ENCODE measurements around the gene LARGE1. TPM values are rescaled to one million over a fixed set of nuclear protein-coding genes. Genes with fewer than 3 reads are reported as not detected.

Gene LARGE1
- total RNA-seq, 1 experiment from 2014 or later, result 5.2 TPM

DNA sequence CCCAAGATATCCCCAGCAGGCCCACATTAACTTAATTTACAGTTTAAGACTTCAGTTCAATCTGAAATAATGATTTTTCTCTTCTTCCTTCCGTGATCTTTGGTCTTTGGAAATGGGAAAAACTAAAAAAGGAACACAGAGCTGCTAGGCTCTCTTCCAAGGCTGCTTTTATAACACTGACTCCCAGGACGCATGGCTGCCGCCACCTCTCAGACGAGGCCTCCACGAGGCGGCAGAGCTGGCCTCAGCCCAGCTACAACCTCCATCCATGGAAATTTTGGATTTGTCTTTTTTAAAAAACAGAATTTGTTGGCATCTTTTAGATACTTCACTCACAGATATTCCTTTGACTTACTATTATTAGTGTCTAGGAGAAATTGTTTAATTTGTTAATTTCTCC, 476.6 kb downstream of the LARGE1 start:
- intact Hi-C loops (cut with micrococcal nuclease), result no loop called here
- H3K27ac Mint-ChIP-seq (ENCODE audit: low read depth, unreplicated experiment), result no peak overlapping the region
- CTCF ChIA-PET, result no interaction called here
- H3K4me1 Mint-ChIP-seq (ENCODE audit: insufficient read depth, unreplicated experiment), result peaks cover 16% of the 10 kb centered on the region
- no peaks in the 10 kb centered on the region for H3K36me3 Mint-ChIP-seq (ENCODE audit: insufficient read depth, unreplicated experiment)
- POLR2A ChIA-PET, result no interaction called here
- TF ChIP-seq, protein P1, sequence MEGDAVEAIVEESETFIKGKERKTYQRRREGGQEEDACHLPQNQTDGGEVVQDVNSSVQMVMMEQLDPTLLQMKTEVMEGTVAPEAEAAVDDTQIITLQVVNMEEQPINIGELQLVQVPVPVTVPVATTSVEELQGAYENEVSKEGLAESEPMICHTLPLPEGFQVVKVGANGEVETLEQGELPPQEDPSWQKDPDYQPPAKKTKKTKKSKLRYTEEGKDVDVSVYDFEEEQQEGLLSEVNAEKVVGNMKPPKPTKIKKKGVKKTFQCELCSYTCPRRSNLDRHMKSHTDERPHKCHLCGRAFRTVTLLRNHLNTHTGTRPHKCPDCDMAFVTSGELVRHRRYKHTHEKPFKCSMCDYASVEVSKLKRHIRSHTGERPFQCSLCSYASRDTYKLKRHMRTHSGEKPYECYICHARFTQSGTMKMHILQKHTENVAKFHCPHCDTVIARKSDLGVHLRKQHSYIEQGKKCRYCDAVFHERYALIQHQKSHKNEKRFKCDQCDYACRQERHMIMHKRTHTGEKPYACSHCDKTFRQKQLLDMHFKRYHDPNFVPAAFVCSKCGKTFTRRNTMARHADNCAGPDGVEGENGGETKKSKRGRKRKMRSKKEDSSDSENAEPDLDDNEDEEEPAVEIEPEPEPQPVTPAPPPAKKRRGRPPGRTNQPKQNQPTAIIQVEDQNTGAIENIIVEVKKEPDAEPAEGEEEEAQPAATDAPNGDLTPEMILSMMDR (IDR thresholded peaks at IDR 0.05; ENCODE audit: unreplicated experiment), result no peak
- no peaks in the 10 kb centered on the region for H3K27me3 Mint-ChIP-seq (ENCODE audit: insufficient read depth, unreplicated experiment)
- BruUV-seq (replicated peaks), result no TSS peak
- no peak overlapping the region for H3K4me3 Mint-ChIP-seq (ENCODE audit: unreplicated experiment)
- H3K9me3 Mint-ChIP-seq (ENCODE audit: unreplicated experiment), result no peaks in the 10 kb centered on the region
- DNase-seq (ENCODE audit: unreplicated experiment), result no peak

DNA sequence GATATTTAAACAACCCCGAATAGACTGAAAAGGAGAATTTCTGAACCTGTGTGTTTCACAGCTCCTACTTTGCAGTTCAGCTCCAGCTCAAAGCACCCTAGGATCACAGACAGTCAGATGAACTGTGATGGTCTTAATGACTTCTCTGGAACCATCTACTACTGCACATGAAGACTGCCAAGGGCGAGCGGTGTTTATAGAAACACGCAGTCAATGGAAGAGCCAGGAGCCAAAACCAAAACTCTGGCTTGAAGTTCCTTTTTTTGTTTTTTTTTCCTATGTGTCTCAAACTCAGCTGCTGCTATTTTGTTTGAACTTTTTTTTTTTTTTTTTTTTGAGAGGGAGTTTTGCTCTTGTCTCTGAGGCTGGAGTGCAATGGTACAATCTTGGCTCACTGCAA, 479.5 kb downstream of the LARGE1 start:
- TF ChIP-seq, protein P1 (IDR thresholded peaks at IDR 0.05; ENCODE audit: unreplicated experiment), result no peak
- BruUV-seq (replicated peaks), result no TSS peak
- Mint-ChIP-seq H3K27me3 (ENCODE audit: insufficient read depth, unreplicated experiment) (no peaks in the 10 kb centered on the region), H3K4me3 (ENCODE audit: unreplicated experiment) (no peak overlapping the region), H3K36me3 (ENCODE audit: insufficient read depth, unreplicated experiment) (no peaks in the 10 kb centered on the region), H3K4me1 (ENCODE audit: insufficient read depth, unreplicated experiment) (peaks cover 30% of the 10 kb centered on the region), H3K27ac (ENCODE audit: low read depth, unreplicated experiment) (no peak overlapping the region), H3K9me3 (ENCODE audit: unreplicated experiment) (no peaks in the 10 kb centered on the region)
- DNase-seq (ENCODE audit: unreplicated experiment), result no peak
- intact Hi-C loops (cut with micrococcal nuclease), result no loop called here
- ChIA-PET CTCF (interaction anchor here (0.8 kb wide), 1 partner anchor 19 kb away, joined by 3 read pairs; no protein-coding TSS in a partner anchor), POLR2A (interaction anchor here (0.6 kb wide), 1 partner anchor 44 kb away, joined by 4 read pairs; no protein-coding TSS in a partner anchor)

DNA sequence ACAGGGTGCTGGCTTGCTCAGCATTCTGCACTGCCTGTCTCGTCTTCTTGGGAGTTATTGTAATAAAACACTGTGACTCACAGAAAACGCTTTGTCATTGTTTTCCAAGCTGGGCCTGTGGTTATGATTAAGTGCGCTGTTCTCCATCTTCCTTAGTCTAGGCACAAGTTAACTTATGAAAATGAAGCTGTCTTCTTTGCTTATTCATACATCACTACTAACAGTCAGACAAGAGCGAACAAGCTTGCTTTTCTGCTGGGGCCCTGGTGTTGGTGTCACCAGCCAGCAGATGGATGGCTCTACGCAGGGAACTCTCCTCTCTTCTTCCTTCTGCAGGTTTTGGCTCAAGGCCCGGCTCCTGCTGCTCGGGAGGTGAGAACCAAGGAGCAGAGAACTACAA, 482.0 kb downstream of the LARGE1 start:
- POLR2A ChIA-PET, result interaction anchor here (0.7 to 1.1 kb wide), 3 partner anchors 12 to 139 kb away, joined by 3 to 4 read pairs (median 3); no protein-coding TSS in a partner anchor
- no TSS peak for BruUV-seq (replicated peaks)
- CTCF ChIA-PET, result interaction anchor here (0.7 to 1.7 kb wide), 5 partner anchors 13 to 451 kb away, joined by 3 to 8 read pairs (median 3); no protein-coding TSS in a partner anchor
- H3K4me1 Mint-ChIP-seq (ENCODE audit: insufficient read depth, unreplicated experiment), result peaks cover 24% of the 10 kb centered on the region
- peak overlapping the region; percentile 17 for H3K4me3 Mint-ChIP-seq (ENCODE audit: unreplicated experiment)
- H3K27me3 Mint-ChIP-seq (ENCODE audit: insufficient read depth, unreplicated experiment), result no peaks in the 10 kb centered on the region
- H3K27ac Mint-ChIP-seq (ENCODE audit: low read depth, unreplicated experiment), result peak overlapping the region; percentile 1
- TF ChIP-seq, protein P1 (IDR thresholded peaks at IDR 0.05; ENCODE audit: unreplicated experiment), result no peak
- no peaks in the 10 kb centered on the region for H3K9me3 Mint-ChIP-seq (ENCODE audit: unreplicated experiment)
- DNase-seq (ENCODE audit: unreplicated experiment), result peak; percentile 7
- H3K36me3 Mint-ChIP-seq (ENCODE audit: insufficient read depth, unreplicated experiment), result peaks cover 4% of the 10 kb centered on the region
- intact Hi-C loops (cut with micrococcal nuclease), result no loop called here

DNA sequence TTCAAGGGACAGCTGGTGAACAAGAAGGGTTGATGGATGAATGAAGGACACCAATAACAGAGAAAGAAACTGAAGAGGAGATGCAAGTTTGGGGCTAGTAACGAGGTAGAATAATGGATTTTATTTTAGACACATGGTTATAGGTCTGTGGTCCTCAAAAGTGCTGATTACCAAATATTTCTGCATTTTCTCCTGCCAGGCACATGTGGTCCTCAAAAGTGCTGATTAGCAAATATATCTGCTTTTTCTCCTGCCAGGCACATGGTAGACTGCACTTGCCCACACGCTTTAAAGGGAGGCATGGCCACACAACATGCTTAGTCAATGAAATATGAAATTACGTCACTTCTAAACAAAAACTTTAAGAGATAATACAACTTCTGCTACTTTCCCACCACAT, 489.0 kb downstream of the LARGE1 start:
- no TSS peak for BruUV-seq (replicated peaks)
- intact Hi-C loops (cut with micrococcal nuclease), result no loop called here

More for the DNA sequence above, 489.0 kb downstream of the LARGE1 start:
- ChIA-PET CTCF (interaction anchor here (0.7 kb wide), 1 partner anchor 348 kb away, joined by 3 read pairs; no protein-coding TSS in a partner anchor), POLR2A (no interaction called here)
- Mint-ChIP-seq H3K9me3 (ENCODE audit: unreplicated experiment) (no peaks in the 10 kb centered on the region), H3K4me3 (ENCODE audit: unreplicated experiment) (no peak overlapping the region), H3K27ac (ENCODE audit: low read depth, unreplicated experiment) (no peak overlapping the region), H3K4me1 (ENCODE audit: insufficient read depth, unreplicated experiment) (no peaks in the 10 kb centered on the region), H3K27me3 (ENCODE audit: insufficient read depth, unreplicated experiment) (no peaks in the 10 kb centered on the region), H3K36me3 (ENCODE audit: insufficient read depth, unreplicated experiment) (peaks cover 4% of the 10 kb centered on the region)
- DNase-seq (ENCODE audit: unreplicated experiment), result no peak
- TF ChIP-seq, protein P1 (IDR thresholded peaks at IDR 0.05; ENCODE audit: unreplicated experiment), result no peak

Measured in MCF 10A (cell line).